GM21576 (cell line): Measurements from ENCODE around the gene ZNF516.

Source experiments
- ATAC-seq: cut with Tn5 transposase; IDR thresholded peaks from one replicate; pipeline ENCODE4 v1.9.1; 2021; ENCODE audit warnings: mild to moderate bottlenecking, moderate library complexity; ENCODE audit not compliant: unreplicated experiment

ZNF516 gene

DNA sequence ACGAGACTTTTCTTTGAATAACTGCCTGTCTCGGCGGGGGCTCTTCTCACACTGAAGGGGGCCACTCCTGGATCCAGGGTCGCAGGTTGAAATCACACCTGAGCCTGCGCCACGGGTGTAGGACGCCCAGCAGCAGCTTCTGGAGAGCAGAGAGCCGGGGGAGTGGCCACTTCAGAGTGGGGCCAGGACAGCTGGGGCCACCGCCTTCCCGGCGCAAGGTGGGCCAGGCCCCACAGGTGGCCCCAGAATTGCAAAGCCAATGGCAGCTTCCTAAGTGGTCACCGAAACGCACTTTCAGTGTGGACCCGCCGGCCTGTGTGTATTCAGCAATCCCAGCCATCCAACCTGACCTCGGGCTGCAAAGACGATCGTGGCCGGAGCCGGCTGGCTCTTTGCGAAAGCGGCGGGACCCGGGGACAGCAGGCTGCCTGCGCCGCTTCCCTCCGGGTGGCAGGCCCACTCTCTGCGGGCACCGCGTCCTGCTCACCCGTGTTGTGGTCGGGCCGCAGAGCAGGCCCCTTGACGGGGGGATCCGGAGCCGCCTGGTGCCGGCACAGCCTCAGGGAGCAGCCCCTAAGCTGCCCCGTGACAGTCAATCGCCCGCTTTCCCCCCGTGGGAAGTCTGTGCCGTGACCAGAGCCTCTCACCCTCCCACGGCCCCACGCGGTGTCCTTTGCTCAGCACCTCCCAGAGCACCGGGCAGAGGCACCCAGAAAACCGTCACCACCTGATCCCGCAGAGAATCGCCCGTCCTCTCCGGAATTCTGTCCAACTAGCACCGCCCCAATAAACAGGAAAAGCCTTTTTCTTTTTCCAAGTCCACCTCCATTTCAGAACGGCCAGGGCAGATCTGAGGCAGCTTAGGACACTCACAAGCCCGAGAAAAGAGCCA lies 144.7 kb downstream of the ZNF516 start:
- ATAC-seq, result no peak

DNA sequence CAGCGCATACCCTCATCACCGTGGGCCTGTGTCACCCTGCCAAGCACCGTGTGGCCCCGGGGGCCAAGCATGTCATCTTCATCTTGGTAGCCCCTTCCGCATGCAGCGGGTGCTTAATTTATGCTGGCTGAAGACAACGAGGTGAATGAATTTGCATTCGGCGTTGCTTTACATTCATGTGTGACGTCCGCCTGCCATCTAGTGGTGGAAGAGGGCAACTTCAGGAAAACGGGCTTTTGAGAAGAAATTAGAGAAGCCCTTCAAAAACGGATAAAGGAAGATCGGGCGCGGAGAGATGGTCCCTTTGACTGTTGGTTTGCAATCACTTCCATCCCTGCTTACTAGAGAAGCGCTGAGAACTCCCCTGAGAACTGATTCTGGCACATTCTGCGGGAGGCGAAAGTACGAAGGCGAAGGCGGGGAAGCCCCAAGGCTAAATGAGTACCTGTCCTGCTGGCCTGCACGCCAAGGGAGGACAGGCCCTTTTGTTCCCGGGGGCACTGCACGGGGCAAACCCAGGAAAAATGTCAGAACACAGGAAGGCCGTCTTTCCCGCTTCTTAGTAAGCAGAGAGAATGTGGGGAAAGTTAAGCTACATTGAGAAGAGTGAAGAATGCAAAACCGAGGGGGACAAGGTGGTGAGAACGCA lies 145.9 kb downstream of the ZNF516 start:
- peak; percentile 71 for ATAC-seq

DNA sequence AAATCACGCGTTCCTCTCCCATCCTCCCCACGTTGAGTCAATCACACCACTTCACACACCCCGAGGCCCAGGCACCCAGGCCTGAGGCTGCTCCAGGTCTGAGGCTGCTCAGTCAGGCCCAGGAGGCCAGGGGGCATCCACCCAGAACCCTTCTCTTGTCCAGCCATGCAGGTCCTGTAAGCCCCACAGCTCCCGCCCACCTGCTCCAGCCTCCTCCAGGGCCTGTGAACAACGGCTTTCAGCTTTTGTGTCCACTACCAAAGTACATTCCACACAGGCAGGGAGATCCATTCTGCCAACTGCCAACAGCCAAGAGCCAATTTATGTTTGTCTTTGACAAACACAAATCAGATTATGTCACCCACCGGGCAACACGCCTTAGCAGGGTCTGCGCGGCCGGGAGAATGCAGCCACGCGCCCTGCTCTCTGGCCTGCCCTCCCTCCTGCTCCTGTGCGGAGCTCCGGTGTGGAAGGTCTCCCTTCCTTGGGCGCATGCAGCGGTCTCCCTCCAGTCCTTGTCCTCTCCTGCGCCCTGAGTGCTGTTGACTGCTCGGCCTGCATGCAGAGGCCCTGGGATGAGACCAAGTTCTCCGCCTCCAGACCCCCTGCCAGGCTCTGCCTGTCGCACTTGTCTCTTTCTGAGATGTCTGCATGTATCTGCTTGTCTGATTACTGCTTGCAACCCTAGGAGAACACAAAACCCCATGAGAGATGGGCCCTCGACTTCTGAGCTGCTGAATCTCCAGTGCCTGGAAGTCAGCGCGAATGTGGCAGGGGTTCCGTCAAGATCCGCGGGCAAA lies 146.6 kb downstream of the ZNF516 start:
- ATAC-seq, result no peak

DNA sequence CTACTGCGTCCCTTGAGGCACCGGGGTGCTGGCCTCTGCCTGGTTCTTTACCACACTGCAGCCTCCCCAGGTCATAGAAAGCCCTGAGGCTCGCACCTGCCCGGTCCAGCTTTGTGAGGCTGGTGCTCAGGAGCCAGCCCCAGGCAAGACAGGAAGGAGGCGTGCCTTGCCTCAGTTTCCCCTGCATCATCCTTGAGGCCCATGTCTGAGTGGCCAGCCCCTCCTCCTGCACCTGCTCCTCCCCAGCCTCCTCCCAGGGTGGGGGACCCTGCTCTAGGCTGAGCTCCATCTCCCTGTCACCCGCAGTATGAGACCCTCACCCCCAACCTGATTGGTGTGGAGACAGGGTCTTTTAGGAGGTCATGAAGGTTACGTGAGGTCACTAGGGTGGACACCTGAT lies 147.7 kb downstream of the ZNF516 start:
- ATAC-seq, result no peak

DNA sequence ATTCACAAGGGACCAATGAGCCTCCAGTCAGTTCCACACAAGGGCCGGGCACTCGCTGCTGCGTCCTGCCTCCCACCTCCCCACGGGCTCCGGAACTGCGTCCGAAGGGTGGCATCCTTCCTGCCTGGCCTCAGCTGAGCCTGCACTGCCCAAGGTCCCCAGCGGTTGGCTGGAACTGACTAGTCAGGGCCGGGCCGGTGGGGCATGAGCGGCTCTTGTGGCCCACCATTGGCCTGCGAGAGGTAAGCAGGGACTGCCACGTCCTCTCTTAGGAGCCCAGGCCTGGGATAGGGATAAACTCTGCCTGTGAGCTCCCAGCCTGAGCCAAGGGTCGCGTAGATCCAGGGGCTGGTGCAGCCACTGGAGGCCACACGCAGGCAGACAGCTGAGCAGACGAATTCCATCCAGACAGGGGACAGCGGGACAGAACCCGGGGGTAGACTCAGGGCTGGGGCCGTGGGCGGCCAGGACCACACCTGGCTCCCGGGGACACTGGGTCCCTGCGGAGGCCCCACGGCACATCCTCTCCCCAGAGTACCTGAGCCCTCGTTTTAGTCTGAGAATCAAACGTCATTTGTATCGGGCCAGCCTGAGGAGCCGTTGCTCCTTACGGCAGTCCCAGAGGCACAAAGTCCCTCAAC lies 148.4 kb downstream of the ZNF516 start:
- no peak for ATAC-seq

DNA sequence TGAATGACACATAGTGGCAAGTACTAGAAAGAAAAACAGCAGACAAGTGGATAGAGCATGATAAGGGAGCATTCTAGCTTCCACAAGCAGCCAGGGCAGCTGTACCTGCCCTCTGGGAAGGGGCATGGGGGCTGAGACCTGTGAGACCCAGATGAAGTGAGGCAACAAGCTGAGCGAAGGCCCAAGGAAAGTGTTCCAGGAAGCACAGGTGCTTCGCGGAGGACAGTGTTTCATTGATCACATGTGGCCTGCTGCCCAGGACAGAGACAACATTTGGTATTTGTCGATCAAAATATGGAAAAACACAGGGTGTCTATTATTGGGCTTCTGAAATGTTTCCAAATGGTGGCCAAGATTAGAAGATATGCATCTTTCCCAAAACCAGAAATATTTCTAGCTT lies 149.1 kb downstream of the ZNF516 start:
- no peak for ATAC-seq

DNA sequence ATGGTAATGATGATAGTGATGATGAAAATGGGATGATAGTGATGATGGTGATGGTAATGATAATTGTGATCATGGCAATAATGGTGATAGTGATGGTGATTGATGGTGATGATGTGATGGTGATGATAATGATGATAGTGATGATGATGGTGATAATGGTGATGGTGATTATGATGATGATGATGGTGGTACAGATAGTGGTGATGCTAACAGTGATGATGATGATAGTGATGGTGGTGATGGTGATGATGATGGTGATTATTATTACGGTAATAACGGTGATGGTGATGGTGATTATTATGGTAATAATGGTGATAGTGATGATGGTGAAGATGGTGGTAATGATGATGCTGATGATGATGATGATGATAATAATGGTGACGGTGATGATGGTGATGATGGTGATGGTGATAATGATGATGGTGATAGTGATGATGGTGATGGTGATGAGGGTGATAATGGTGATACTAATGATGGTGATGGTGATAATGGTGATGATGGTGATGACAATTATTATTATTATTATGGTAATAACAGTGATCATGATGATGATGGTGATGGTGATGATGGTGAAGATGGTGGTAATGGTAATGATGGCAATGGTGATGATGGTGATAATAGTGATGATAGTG lies 151.0 kb downstream of the ZNF516 start:
- no peak for ATAC-seq

DNA sequence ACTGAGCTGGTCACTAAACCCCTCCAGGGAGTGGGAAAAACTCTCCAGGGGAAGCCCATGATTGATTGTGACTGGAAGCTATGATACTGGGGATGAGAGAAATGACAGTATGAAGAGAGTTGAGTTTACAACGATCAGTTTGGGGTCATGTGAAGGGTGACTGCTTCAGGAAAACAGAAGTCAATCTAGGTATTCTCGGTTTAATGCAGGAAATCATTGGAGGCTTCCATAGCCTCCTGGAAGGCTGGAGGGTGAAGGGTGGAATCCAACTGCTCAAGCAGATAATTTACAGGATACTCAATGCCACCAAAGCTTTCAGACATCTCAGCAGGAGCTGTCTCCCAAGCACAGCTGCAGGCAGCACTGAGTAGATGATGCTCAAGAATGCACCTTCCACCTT lies 154.6 kb downstream of the ZNF516 start:
- no peak for ATAC-seq

DNA sequence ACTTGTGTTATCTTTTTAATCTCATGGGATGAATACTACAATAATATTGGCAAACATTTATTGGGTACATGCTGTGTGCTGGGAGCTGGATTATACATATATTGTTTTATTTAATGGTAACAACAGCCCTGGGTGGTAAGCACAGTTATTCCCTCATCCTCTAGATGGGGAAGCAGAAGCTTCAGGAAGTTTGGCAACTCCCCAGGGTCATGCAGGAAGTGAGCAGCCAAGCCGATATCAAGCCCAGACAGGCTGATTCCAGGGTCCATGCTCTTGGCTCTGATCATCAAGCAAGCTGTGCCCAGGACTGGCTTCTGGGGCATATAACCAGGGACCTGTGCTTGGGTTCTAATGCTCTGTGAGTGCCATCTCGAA lies 155.8 kb downstream of the ZNF516 start:
- no peak for ATAC-seq

DNA sequence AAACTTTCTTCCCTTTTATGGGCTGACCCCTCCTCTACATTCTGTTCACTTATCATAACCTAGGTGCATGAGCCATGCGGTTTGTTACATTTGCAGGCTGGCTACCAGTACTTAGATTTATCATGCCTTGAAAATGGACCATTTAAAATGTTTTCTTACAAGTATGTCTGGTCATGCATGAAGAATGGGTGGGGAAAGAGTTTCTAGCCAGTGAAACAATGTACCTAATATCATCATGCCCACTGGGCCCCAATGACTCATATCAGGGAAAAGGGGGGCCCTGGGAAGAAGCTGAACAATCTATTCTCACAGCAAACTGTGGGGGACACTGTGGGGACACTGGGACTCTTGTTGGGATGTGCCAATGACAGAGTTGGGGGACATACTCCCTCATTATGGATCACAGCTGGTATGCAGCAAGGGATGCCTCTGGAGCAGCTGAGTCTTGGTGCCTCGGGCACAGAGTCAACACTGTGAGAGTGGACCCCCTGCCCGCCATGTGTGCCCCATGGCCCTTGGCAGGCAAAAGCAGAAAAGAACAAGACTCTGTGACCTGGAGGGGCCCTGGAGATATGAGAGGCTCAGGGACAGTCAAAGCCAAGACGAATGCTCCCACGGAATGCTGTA lies 156.3 kb downstream of the ZNF516 start:
- ATAC-seq, result no peak

DNA sequence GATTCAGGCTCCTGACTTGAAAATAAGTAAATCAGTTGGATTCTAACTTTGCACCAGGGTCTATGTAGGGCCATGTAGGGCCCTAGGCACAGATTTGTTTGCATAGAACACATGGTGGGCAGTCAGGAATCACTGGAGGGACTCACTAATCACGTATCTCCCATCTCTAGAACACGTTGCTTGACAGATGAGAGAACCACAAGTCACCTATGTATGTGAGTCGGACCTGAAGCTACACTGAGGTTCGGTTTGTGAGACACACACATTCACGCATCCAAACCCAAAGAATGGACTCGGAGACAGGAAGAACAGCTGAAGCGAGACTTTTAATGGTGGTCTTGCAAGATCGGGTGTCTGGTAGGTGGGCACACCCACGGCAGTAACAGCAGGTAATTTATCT lies 157.0 kb downstream of the ZNF516 start:
- ATAC-seq, result no peak

DNA sequence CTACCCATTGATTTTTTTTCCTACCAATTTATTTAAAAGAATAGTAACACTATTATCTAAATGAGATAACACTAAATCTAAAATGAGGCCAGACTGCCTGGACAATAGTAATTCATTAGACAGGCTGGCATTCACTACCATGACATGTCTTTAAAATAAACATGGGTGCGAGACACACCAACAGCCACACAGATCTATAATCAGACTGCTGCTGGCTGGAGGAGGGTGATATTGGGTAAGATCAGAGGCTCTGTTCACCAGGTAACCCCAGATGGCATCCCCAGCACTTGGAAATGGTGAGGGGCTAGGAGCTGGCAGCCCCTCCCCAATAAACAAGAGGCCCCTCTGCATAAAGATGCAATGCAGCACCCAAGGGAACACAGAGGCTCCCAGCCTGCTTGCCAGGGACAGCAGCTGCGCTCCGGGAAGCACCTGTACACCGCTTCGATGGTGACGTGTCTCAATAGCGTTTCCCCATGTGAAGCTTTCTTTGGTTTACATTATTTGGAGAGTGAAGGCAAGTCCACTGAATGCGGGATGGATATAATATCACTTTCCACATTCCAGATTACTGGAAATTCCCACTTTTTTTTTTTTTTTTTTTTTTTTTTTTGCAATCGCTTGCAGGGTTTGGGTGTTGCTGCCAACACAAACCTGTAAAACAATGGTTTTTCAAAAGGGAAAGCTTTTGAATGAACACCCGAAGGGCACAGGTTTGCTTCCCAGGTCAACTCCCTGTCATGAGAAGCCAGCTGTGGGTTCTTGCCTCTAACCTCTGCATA lies 159.0 kb downstream of the ZNF516 start:
- ATAC-seq, result no peak

DNA sequence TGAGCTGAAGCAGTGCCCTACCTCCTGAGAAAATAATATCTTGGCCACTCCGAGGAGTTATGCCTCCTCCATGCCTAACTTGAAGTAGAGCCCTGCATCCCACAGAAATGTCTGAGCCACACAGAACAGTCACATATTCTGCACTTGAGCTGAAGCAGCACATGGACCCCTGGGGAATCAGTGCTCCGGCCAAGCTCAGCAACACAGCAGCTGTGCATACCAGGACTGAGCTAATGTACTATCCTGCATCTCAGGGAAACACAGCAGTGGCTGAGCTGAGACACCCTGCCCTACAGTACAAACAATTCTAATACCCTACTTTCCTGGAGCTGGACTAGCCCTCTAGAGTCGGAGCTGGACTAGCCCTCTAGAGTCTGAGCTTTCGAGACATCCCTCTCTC lies 166.9 kb downstream of the ZNF516 start:
- no peak for ATAC-seq

DNA sequence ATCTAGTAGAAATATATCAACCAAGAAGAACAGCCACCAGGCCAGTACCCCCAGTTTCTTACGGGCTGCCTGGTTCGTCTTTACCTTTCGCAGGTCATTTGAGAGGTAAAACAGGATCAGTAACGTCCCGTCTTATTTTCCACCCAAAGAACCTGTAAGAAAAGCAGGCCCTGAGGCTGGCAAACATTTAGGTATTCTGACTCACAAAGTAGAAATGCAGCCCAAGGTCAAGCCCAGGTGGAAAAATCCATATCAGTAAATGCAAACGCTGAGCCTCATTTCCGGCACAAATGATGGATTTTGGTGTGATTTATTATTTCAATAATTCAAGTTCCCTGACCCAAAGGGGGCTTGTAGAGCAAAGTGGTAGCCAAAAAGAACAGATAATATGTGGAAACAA lies 171.2 kb downstream of the ZNF516 start:
- no peak for ATAC-seq

DNA sequence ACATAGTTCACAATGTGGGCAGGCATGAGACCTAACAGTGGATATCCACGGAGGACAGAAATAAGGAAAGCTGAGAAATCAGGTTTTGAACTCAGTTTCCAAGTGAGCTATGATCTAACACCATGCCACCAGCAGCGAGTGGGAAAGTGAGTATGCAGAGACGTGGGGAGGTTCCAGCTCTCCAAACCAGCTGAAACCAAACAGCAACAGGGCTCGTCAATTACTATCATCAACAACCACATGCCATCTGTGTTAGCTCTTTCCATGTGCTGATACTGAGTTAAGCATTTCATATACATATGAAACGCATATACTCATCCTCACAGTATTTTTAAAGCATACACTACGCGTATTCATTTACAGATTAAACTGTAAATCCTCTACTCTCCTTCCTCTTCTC lies 172.4 kb downstream of the ZNF516 start:
- ATAC-seq, result no peak

DNA sequence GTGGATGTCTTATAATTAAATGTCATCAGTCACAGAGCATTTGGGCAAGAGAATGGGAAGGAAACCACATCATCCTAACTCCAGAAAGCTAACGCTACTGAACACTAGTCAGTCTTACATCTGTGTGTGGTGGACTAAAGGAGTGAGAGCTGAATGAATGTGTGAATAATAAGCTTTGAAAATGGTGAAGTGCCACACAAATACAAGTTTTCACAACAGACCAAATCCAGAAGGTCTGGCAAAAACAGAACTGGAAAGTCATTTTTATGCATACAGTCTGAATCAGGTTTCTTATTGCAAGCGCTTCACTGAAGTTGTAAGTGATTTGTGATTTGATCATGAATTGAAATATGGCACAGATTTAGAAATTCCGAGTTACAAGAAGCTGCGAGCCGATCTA lies 175.7 kb downstream of the ZNF516 start:
- ATAC-seq, result no peak

DNA sequence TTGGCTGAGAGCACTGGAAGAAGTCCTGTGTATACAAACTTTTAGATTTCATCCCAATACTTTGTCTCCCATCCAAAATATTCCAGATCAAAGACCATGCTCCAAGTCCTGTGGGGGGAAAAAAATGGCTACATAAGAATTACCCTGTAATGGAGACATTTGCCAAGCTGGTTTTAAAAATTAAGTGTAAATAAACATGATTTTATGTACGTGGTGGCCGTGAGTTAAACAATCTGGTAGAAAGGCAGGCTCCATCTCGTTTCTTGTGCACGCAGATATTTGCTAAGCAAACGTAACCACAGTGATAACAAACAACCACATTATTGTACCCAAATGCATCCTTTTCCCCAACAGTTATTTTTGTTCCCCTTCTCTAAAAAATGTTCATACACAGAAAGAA lies 176.4 kb downstream of the ZNF516 start:
- no peak for ATAC-seq

DNA sequence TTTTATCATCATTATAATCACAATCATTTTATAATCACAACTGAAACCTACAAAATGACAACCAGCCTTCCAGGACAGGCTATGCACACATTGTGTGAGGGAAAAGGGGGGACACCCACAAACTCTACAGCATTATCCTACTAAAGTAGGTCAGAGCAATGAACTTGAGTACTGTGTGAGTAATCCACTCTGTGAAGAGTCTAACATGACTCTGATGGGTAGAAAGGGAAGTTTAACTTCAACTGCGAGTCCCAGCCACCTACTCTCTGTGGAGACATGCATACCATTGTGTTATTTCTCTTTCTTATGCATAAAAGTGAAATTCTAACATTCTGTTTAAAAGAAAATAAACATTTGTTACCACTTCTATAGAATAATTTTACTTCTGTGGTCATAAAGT lies 177.9 kb downstream of the ZNF516 start:
- ATAC-seq, result no peak

DNA sequence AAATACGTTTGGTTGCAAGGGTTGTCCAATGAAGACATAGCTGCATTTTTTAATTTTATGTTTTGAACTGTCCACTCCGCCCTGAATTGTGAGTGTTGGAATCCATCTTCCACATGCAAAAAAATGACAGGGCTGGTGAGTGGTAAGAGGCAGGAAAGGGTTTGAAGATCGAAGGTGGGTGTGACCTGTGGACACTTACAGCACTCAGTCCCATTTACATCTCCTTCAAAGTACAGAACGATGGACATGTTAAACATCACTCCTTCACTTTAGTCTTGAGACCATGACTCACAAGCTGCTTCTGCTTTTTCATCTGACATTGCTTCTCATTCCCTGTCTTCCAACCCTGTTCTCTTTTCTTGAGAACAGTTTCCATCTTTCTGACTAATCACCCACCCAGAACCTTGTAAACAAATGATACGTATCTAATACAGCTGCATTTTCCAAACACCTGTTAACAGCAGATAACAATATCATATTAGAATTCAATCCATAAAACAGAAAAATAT lies 179.3 kb downstream of the ZNF516 start:
- ATAC-seq, result no peak
